OCI-LY1 (cell line): ENCODE measurements around the gene NRAS.

ENCODE experiments used
- H2AFZ ChIP-seq: fragments of 200-600 bp; sonication (generic), shearing (Covaris generic); 2 replicates; pipeline ENCODE4 v1.6.0; 2014; ENCODE audit warnings: antibody characterized with exemption, mild to moderate bottlenecking, low read length
- H3F3A ChIP-seq: fragments of 200-600 bp; sonication (generic), shearing (Covaris generic); 2 replicates; pipeline ENCODE4 v1.6.0; 2014; ENCODE audit warnings: mild to moderate bottlenecking, antibody characterized with exemption, low read length, moderate library complexity; ENCODE audit not compliant: insufficient read depth
- H3K27ac ChIP-seq: fragments of 200-600 bp; sonication (generic); 2 replicates; pipeline ENCODE4 v1.5.1; 2014; ENCODE audit warnings: low read length, mixed run types, mild to moderate bottlenecking, low read depth; ENCODE audit not compliant: poor library complexity, severe bottlenecking
- H3K27me3 ChIP-seq: fragments of 200-600 bp; sonication (generic); 2 replicates; pipeline ENCODE4 v1.6.0; 2014; ENCODE audit warnings: antibody characterized with exemption, mild to moderate bottlenecking, low read length, moderate library complexity; ENCODE audit not compliant: insufficient read depth
- H3K36me3 ChIP-seq: fragments of 200-600 bp; sonication (generic); 2 replicates; pipeline ENCODE4 v1.6.1; 2014; ENCODE audit warnings: mild to moderate bottlenecking, antibody characterized with exemption, low read length, moderate library complexity, mixed read lengths; ENCODE audit not compliant: insufficient read depth
- H3K4me1 ChIP-seq: fragments of 200-600 bp; sonication (generic); 2 replicates; pipeline ENCODE4 v1.5.1; 2014; ENCODE audit warnings: mild to moderate bottlenecking, low read length, moderate library complexity; ENCODE audit not compliant: insufficient read depth, severe bottlenecking
- H3K4me2 ChIP-seq: fragments of 200-600 bp; sonication (generic), shearing (Covaris generic); 2 replicates; pipeline ENCODE4 v1.6.1; 2014; ENCODE audit warnings: low read length
- H3K4me3 ChIP-seq: fragments of 200-600 bp; sonication (generic); 2 replicates; pipeline ENCODE4 v1.5.1; 2014; ENCODE audit warnings: low read length, low read depth, mild to moderate bottlenecking, mixed read lengths; ENCODE audit not compliant: poor library complexity, severe bottlenecking
- H3K79me2 ChIP-seq: fragments of 200-600 bp; shearing (Covaris generic); 2 replicates; pipeline ENCODE4 v1.6.1; 2016; ENCODE audit warnings: mixed run types, low read length, mixed read lengths; ENCODE audit not compliant: insufficient read depth
- H3K9ac ChIP-seq: fragments of 200-600 bp; sonication (generic), shearing (Covaris generic); 2 replicates; pipeline ENCODE4 v1.6.1; 2014; ENCODE audit warnings: mild to moderate bottlenecking, low read length, mixed read lengths
- H3K9me2 ChIP-seq: fragments of 200-600 bp; sonication (generic), shearing (Covaris generic); 2 replicates; pipeline ENCODE4 v1.6.1; 2014; ENCODE audit warnings: low read depth, mild to moderate bottlenecking, low read length, mixed read lengths
- H3K9me3 ChIP-seq: fragments of 200-600 bp; shearing (Covaris generic); 2 replicates; pipeline ENCODE4 v1.6.1; 2014; ENCODE audit warnings: low read length, mixed read lengths
- H4K20me1 ChIP-seq: fragments of 200-600 bp; sonication (generic), shearing (Covaris generic); 2 replicates; pipeline ENCODE4 v1.6.0; 2016; ENCODE audit warnings: mild to moderate bottlenecking, low read length; ENCODE audit not compliant: insufficient read depth
- EZH2 ChIP-seq: fragments of 200-600 bp; sonication (generic), shearing (Covaris generic); IDR thresholded peaks from 2 replicates; pipeline ENCODE4 v1.8.0; 2017; ENCODE audit warnings: borderline replicate concordance, mixed run types, mild to moderate bottlenecking, antibody characterized with exemption, low read length, moderate library complexity, mixed read lengths
- TF ChIP-seq, protein P1 (sequence below): fragments of 200-600 bp; sonication (generic), shearing (Covaris generic); IDR thresholded peaks from 2 replicates; pipeline ENCODE4 v1.5.1; 2017; ENCODE audit warnings: mild to moderate bottlenecking, antibody characterized with exemption, low read length, moderate library complexity, mixed read lengths

NRAS gene

DNA sequence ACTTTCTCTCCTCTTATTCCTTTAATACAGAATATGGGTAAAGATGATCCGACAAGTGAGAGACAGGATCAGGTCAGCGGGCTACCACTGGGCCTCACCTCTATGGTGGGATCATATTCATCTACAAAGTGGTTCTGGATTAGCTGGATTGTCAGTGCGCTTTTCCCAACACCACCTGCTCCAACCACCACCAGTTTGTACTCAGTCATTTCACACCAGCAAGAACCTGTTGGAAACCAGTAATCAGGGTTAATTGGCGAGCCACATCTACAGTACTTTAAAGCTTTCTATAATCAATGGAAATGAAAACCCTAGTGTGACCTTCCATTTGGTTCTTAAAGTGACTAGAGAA lies 643 bp downstream of the NRAS start:
- H3F3A ChIP-seq: peaks cover 12% of the 10 kb centered on the region
- H3K9me3 ChIP-seq: no peaks in the 10 kb centered on the region
- H3K4me3 ChIP-seq: peak overlapping the region; percentile 100
- H4K20me1 ChIP-seq: no peaks in the 10 kb centered on the region
- TF ChIP-seq, protein P1, sequence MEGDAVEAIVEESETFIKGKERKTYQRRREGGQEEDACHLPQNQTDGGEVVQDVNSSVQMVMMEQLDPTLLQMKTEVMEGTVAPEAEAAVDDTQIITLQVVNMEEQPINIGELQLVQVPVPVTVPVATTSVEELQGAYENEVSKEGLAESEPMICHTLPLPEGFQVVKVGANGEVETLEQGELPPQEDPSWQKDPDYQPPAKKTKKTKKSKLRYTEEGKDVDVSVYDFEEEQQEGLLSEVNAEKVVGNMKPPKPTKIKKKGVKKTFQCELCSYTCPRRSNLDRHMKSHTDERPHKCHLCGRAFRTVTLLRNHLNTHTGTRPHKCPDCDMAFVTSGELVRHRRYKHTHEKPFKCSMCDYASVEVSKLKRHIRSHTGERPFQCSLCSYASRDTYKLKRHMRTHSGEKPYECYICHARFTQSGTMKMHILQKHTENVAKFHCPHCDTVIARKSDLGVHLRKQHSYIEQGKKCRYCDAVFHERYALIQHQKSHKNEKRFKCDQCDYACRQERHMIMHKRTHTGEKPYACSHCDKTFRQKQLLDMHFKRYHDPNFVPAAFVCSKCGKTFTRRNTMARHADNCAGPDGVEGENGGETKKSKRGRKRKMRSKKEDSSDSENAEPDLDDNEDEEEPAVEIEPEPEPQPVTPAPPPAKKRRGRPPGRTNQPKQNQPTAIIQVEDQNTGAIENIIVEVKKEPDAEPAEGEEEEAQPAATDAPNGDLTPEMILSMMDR: no peak
- no peak for TF ChIP-seq EZH2
- no peaks in the 10 kb centered on the region for H3K27me3 ChIP-seq
- H3K4me2 ChIP-seq: peak overlapping the region; percentile 99
- H3K4me1 ChIP-seq: peaks cover 22% of the 10 kb centered on the region
- no peak overlapping the region for H2AFZ ChIP-seq
- peak overlapping the region; percentile 71 for H3K27ac ChIP-seq
- no peaks in the 10 kb centered on the region for H3K9me2 ChIP-seq
- H3K79me2 ChIP-seq: peaks cover 21% of the 10 kb centered on the region
- peaks cover 82% of the 10 kb centered on the region for H3K36me3 ChIP-seq
- peak overlapping the region; percentile 99 for H3K9ac ChIP-seq

DNA sequence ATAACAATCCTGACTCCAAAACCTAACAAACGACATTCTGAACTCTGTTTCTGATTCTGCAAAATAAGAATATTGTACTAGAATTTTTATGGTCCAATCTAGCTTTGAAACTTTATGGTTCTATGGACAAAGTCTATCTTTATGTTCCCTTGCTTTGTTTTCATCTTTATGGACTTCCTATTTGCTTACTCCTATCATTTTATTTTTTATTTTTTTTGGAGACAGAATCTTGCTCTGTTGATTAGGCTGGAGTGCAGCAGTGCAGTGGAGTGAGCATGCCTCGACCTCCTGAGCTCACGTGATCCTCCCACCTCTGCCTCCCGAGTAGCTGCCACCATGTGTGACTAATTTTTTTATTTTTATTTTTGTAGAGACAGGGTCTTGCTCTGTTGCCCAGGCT lies 3.6 kb downstream of the NRAS start:
- Histone ChIP-seq H3K79me2 (peaks cover 21% of the 10 kb centered on the region), H3K27ac (no peak overlapping the region), H3F3A (peaks cover 6% of the 10 kb centered on the region), H3K9ac (no peak overlapping the region), H3K9me2 (no peaks in the 10 kb centered on the region), H4K20me1 (no peaks in the 10 kb centered on the region), H3K9me3 (no peaks in the 10 kb centered on the region), H3K4me3 (no peak overlapping the region), H3K4me2 (no peak overlapping the region), H3K36me3 (peaks cover 77% of the 10 kb centered on the region), H3K4me1 (peaks cover 22% of the 10 kb centered on the region), H2AFZ (no peak overlapping the region), H3K27me3 (no peaks in the 10 kb centered on the region)
- no peak for TF ChIP-seq EZH2
- TF ChIP-seq, protein P1: no peak

DNA sequence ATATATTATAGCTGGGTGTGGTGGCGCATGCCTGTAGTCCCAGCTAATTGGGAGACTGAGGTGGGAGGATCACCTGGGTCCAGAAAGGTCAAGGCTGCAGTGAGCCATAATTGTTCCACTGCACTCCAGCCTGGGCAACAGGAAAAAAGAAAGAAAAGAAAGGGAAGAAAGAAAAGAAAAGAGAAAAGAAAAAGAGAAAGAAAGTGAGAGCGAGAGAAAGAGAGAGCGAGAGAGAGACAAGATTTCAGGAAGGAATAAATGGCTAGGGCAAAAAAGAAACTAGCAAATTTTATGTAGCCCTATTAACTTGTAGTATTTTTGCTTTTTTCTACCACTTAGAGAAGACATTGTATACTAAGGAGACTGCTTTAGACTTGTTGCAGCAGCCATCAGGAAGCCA lies 6.2 kb downstream of the NRAS start:
- no peak overlapping the region for H3K9ac ChIP-seq
- peaks cover 10% of the 10 kb centered on the region for H3K79me2 ChIP-seq
- no peaks in the 10 kb centered on the region for H3K9me3 ChIP-seq
- H3K9me2 ChIP-seq: no peaks in the 10 kb centered on the region
- H3K36me3 ChIP-seq: peaks cover 89% of the 10 kb centered on the region
- H3F3A ChIP-seq: no peaks in the 10 kb centered on the region
- no peak for TF ChIP-seq EZH2
- TF ChIP-seq, protein P1: no peak
- peaks cover 4% of the 10 kb centered on the region for H3K4me1 ChIP-seq
- no peak overlapping the region for H2AFZ ChIP-seq
- H3K4me2 ChIP-seq: no peak overlapping the region
- no peak overlapping the region for H3K4me3 ChIP-seq
- H3K27ac ChIP-seq: no peak overlapping the region
- no peaks in the 10 kb centered on the region for H4K20me1 ChIP-seq
- H3K27me3 ChIP-seq: no peaks in the 10 kb centered on the region
